ENCODE data around the gene ANKS3.
"Not testable (repeated sequence)": the region's sequence is repeated elsewhere in the genome, so short reads cannot be mapped to it uniquely, and the experiment has no call there.

Gene ANKS3

GRCh38 chr16:4754865-4755264 lies 20.8 kb upstream of the ANKS3 start:
- no peak for DNase-seq

DNA sequence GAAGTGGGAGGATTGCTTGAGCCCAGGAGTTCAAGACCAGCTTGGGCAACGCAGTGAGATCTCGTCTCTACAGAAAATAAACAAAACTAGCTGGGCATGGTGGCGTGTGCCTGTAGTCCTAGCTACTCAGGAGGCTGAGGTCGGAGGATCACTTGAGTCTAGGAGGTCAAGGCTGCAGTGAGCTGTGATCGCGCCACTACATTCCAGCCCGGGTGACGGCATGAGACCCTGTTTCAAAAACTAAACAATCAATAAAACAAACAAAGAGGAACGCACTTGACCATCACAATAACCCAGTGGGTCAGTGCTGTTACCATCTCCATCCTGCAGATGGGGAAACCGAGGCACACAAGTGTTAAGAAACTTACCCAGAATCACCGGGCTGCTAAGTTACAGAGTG lies 19.2 kb upstream of the ANKS3 start:
- no peak for DNase-seq

- DNase-seq, result no peak
Observed at GRCh38 chr16:4752351-4753100, 18.5 kb upstream of the ANKS3 start.

DNA sequence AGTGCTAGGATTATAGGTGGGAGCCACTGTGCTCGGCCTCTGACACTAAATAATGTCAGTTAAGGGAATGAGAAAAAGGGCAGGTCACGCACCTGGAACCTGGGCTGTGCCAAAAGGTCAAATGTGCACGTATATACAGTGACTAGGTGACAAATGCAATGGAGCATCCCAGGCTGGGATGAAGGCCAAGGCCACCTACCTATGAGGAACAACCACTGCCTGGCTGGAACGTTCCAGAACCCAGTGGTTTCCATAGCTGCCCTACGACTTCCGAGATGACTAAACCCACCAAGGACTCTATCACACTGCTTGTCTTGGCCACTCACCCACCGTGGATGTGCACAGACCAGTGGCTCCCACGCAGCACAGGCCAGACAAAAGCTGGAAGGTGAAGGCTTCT lies 16.8 kb upstream of the ANKS3 start:
- no peak for DNase-seq

DNA sequence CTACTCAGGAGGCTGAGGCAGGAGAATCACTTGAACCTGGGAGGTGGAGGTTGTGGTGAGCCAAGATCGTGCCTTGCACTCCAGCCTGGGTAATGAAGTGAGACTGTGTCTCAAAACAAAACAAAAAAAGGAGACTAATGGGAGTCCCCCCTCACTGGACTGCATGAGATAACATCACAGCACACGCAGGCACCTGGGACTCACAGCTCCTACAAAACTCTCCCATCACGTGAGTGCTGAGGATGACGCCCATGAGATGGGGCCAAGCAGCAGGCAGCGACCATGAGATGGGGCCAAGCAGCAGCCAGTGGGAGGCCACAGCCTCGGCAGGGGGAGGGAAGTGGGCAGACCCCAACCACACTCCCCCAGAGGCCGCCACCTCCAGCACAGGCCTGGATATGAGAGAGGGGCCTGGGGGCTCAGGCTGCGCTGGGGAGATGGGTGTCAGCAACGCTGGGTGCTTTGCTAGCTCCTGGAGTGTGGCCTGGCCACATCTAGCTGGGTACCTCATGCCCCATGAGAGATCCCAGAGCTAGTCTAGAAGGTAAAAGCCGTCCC lies 15.7 kb upstream of the ANKS3 start:
- no peak for DNase-seq

DNA sequence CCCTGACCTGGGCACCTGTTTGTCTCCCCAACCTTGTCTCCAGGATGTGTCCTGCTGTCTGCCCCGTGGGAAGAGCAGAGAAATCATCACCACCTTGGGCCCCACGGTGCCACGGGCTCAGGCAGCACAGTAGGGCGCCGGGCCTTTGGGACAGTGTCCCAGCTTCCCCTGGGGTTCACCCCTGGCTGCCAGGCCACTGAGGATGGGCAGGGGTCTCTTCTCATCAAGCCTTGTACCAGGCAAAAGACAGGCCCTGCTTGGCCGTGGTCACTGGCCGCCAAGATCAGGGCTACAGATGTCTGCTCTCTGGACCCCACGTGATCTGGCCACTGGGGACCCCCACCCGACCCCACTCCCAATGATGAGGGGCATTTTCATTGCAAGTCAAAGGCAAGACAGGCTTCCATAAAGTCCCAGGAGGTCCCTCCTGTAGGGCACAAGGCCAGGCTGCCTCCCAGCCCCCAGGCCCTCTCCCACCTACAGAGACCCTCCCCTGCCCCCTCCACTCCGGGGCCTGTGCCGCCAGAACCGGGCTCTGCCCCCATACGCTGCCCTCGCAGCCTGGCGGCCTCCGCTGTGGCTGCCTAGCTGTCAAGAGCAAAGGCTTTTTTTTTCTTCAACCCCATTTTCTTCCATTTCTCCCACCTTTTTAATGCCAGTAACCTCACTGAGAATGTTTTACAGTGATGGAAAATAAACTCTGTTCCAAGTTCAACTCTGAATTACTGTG lies 14.8 kb upstream of the ANKS3 start:
- no peak for DNase-seq

DNA sequence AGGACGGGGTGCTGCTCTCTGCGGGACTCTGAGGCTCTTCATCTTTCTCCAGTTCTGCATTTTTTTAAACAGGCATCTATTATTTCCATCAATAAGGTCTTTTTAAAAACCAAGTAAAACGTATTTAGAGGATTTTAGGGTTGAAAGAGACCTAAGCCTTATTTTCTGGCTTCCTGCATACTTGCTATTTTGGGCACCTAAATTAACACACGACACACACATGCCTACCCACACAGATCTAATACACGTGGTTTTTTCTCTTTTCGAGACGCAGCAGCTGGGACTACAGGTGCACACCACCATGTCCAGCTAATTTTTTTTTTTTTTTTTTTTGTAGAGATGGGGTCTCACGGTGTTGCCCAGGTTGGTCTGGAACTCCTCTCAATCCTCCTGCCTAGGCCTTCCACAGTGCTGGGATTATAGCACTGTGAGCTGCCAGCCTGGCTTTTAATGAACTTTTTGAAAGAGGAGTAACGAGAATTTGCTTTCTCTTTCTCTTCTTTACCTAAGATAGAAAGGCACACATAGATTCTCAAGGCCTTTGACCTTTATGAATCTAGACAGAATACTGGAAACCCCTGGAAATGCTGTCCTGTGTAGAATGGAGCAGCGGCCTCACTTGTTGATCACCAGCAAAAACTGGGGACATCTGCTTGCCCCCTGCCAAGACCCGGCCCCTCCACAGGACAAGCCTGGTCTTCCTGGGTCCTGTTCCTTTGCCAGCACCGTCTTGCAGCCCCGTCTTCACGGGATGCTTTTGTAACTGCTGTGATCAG lies 14.0 kb upstream of the ANKS3 start:
- DNase-seq, result no peak

- DNase-seq, result peak; percentile 41
Observed at GRCh38 chr16:4746991-4747574, 13.0 kb upstream of the ANKS3 start.

- DNase-seq, result no peak
Observed at GRCh38 chr16:4746215-4746614, 12.1 kb upstream of the ANKS3 start.

- no peak for DNase-seq
Observed at GRCh38 chr16:4745274-4745569, 11.2 kb upstream of the ANKS3 start.

- no peak for DNase-seq
Observed at GRCh38 chr16:4744555-4745273, 10.6 kb upstream of the ANKS3 start.

GRCh38 chr16:4743226-4743878 lies 9.3 kb upstream of the ANKS3 start:
- no peak for DNase-seq

- DNase-seq, result not testable (repeated sequence)
Observed at GRCh38 chr16:4738370-4738769, 4.3 kb upstream of the ANKS3 start.

DNA sequence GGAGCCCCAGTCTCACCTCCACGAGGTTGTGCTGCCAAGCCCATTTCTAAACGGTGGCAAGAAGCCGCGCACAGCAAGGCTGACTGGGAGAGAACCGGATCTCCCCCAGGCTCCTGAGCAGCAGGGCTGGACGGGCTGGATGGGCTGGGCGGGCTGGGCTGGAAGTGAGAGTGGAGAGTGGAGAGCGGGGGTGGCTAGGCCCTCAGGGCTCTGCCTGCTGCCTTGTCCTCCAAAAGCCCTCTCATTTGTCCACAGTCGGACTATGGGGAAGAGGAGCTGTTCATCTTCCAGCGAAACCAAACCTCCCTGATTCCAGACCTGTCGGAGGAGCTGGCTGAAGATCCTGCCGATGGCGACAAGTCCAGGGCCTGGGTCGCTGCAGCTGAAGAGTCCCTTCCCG lies 3.5 kb upstream of the ANKS3 start:
- DNase-seq, result no peak

DNA sequence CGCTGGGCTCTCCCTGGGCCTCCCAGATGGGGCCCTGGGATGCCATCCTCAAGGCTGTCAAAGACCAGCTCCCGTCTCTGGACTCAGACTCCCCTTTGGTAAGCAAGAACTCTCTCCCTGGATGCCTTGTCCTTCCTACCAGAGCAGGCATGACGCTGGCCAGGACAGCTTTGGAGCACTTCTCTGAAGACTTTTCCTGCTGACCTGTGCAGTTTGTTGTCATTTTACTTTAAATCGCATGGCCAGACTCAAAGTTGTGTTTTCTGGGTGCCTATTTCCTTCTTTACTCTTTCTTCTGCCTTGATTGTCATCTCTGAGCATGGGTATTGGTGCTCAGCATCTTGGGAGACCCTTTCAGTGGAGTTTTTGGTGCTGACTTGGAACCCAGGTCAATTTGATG lies 2.5 kb upstream of the ANKS3 start:
- DNase-seq, result no peak

- peak; percentile 95 for DNase-seq
Observed at GRCh38 chr16:4734730-4735535, 862 bp upstream of the ANKS3 start.

DNA sequence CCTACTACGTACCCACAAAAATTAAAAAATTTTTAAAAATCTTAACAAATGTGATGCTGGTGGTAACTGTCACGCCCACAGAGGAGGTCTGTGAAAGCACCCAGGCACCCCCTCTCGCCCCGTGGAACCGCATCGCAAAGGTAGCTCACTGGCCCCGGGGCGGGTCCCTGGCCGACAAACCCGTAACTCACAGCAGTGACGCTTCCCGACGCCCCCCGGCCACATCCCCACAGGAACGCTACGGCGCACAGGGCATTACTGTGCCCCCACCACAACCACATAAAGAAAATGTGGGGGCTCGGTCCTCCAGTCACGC lies 366 bp downstream of the ANKS3 start:
- DNase-seq, result no peak

DNA sequence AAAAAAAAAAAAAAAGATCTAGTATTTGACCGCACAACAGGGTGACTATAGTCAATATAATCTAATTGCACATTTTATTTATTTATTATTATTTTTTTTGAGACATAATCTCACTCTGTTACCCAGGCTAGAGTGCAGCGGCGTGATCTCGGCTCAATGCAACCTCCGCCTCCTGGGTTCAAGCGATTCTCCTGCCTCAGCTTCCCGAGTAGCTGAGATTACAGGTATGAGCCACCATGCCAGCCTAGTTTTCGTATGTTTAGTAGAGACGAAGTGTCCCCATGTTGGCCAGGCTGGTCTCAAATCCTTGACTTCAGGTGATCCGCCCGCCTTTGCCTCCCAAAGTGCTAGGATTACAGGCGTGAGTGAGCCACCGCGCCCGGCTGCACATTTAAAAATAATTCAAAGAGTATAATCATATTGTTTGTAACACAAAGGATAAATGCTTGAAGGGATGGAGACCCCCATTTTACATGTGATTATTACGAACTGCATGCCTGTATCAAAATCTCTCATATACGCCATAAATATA lies 794 bp downstream of the ANKS3 start:
- no peak for DNase-seq

GRCh38 chr16:4729876-4730275 lies 4.2 kb downstream of the ANKS3 start:
- no peak for DNase-seq

GRCh38 chr16:4728676-4729075 lies 5.4 kb downstream of the ANKS3 start:
- DNase-seq, result no peak

- DNase-seq, result no peak
Observed at GRCh38 chr16:4726616-4727015, 7.5 kb downstream of the ANKS3 start.
